OCI-LY7 (cell line): Measurements from ENCODE around the gene PHACTR1.

Experiments used
- CTCF ChIP-seq: fragments of 200-600 bp; sonication (generic); conservative IDR thresholded peaks from 2 replicates; pipeline ENCODE4 v1.5.1; 2014; ENCODE audit warnings: mild to moderate bottlenecking, antibody characterized with exemption, low read length, moderate library complexity, mixed read lengths
- EZH2phosphoT487 ChIP-seq: fragments of 200-600 bp; sonication (generic); IDR thresholded peaks from 2 replicates; pipeline ENCODE4 v1.6.1; 2018; ENCODE audit warnings: low read depth, borderline replicate concordance, mild to moderate bottlenecking, mixed run types, antibody characterized with exemption, low read length, moderate library complexity, mixed read lengths

- no peak for TF ChIP-seq CTCF
- TF ChIP-seq EZH2phosphoT487 = no peak
Measured at GRCh38 chr6:13248053-13248452, 531.5 kb downstream of the PHACTR1 start.
